Fibroblast of the conjunctiva (primary cell): Measurements from ENCODE around the gene ZDHHC20.

Experiments used
- DNase-seq: peaks from one replicate; pipeline ENCODE4 v3.0.0-alpha.2; 2010; ENCODE audit warnings: low read depth

ZDHHC20 gene, protein sequence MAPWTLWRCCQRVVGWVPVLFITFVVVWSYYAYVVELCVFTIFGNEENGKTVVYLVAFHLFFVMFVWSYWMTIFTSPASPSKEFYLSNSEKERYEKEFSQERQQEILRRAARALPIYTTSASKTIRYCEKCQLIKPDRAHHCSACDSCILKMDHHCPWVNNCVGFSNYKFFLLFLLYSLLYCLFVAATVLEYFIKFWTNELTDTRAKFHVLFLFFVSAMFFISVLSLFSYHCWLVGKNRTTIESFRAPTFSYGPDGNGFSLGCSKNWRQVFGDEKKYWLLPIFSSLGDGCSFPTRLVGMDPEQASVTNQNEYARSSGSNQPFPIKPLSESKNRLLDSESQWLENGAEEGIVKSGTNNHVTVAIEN

DNA sequence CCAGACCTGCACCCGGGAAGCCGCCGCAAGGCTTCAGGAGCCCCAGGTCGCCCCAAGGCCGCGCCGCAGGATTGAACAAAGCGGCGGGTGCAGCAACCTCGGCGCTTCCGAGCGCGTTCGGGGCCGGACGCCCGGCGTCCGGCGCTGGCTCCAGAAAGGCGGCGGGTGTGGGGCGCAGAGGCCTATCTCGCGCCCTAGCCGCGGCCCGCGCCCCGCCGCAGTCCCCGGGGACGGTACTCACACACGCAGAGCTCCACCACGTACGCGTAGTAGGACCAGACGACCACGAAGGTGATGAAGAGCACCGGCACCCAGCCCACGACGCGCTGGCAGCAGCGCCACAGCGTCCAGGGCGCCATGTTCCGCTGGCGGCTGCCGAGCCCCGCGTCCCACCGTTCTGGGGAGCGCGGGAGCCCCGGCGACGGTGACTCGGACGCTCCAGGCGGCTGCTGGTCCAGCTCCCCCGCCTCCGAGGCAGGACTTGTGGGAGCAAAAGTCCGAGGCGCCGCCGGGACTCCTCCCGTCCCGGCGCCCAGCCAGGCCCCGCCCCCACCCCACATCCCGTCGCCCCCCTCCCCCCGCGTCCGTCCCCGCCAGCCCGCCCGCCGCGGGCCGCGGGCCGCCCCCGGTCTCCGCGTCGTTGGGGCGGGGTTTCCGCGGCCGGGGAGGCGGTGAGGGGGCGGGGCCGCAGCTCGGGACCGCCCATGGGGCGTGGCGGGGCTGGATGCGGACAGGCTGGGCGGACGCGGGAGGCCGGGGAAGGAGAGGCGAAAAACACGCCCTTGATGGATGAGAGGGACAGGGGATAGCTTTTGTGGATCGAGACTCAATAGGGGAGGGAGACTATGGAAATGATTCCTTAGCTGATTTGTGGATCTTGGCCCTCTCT is at the start of gene ZDHHC20:
ZDHHC20 (minus strand) TSS at position 491 of the 889 bp plus-strand sequence; CDS start at position 359, 132 bp downstream.
- peak; percentile 74 for DNase-seq

DNA sequence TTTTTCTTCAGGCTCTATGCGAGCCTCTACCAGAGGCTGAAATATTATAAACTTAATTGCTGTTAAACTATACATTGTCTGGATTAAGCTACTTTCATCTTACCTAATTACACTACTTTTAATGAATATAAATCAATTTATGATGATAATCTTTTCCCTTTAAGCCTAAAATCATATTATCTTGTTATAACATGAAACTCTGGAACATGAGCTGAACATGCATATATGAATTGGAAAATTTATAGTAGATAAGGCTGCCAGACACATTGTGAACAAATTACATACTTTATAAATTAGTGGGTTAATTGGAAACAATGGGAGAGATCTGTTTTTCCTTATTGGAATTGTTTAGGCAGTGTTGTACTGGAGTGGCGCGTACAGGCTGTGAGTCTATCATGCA is 45.3 kb upstream of the ZDHHC20 start:
- DNase-seq, result no peak

DNA sequence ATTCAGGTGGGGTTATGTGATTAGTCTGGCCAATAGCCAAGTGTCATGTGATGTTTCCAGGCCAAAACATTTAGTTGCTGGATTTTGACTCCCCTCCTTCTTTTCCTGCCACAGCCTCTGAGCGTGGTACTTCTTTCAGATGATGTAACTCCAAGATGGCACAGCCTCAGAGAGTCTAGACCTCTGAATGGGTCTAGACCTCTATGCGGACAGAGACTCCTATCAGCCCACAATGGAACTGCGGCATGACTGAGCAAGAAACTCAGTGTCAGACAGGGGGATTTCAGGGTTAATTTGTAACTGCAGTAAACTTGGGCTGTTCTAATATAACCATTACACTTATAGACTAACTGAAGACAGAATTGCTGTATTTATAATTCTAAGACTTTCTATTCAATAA is 42.6 kb upstream of the ZDHHC20 start:
- DNase-seq, result no peak

DNA sequence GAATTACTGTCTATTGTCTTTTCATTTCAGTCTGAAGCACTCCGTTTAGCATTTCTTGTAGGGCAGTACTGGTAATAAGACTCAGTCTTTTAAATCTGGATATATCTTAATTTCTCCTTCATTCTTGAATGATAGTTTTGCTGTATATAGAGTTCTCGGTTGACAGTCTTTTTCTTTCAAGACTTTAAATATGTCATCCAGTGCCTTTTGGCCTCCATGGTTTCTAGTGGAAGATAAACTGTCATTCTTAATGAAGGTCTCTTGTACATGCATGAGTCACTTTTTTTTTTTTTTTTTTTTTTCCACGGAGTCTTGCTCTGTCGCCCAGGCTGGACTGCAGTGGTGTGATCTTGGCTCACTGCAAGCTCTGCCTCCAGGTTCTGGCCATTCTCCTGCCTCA is 27.2 kb upstream of the ZDHHC20 start:
- no peak for DNase-seq

DNA sequence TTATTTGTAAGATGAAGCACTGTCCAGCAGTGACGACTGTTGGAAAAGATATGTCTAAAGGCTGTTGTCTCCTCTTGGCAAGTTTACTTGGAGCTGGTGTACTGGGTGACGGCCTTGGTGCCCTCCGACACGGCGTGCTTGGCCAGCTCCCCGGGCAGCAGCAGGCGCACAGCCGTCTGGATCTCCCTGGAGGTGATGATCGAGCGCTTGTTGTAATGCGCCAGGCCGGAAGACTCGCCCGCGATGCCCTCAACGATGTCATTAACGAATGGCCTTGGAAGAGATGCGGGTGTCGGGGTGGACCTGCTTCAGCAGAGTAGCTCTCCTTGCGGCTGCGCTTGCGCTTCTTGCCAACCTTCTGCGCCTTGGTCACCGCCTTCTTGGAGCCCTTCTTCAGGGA is 24.6 kb upstream of the ZDHHC20 start:
- no peak for DNase-seq

DNA sequence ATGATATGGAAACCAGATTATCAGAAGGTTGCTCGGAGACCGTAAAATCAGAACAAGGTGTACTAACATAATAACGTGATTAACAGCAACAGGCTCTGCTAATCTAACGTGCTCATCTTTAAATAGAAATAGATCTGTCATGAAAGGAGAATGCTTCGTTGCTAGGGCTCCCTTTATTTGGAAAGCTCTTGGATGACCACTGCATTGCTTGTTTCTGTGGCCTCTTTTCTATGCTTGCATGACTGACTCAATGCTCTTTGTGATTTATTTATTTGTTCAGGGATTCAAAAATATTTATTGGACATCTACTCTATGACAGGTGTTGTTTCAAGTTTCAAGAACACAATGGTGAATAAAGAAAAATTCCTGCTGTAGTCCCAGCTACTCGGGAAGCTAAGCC is 22.3 kb upstream of the ZDHHC20 start:
- no peak for DNase-seq

DNA sequence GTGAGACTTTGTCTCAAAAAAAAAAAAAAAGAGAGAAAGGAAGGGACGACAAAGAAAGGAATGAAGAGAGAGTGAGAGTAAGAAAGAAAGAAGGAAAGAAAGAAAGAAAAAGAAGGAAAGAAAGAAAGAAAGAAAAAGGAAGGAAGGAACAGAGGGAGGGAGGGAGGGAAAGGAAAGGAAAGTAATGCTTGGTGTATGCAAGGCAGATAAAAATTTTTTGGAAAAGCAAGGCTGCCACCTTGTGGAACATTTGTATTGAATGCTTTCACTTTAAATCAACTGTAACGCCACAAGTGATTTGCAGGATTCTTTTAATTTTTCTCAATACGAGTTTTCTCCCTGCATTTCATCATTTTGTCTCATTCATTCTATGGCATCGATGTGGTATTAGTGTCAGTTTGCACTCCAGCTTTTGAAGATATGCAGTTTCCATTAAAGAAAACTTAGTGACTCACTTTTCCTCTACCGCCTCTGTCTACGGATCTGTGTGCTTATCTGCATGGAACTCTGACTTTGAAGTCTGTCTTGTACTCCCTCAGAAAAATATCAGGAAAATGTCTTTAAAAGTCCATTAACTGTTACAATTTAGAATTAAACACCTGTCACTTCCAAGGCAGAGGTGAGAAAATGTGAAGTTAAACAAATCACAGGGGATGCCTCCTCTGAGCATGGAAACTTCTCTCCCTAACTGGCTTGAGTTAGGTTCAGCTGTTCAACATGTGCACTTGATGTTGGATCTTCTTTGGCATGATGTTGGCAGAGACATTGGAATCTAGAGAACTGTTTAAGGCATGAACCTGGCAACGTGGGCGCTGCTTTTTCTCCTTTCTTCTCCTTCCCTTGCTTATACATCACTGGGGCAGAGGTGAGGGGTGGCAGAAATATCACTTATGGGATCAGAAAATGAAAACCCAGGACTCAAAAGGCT is 20.0 kb upstream of the ZDHHC20 start:
- peak; percentile 76 for DNase-seq

DNA sequence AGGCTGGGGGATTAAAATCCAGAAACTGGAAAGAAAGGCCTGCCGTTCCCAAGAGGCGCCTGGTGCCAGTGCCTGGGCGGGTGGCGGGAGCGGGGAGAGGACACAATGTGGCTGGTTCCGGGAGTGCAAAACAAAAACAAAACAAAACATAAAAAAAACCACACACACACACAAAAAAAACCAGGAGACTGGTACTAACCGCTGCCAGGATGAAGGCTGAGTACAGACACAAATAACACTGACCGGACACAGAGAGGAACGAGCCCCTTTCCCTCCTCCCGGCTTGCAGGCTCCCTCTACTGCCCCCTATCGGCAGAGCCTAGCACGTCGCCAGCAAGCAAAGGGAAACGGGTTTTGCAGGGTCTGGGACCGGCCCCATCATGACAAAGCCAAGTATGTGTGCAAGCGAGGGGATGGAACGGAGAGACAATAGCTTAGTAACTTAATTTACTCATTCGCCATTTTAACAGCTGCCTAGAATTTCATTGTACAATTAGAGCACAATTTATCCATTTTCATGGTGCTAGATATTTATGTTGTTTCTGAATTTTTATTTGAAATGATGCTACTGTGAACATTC is 17.9 kb upstream of the ZDHHC20 start:
- DNase-seq, result peak; percentile 76

DNA sequence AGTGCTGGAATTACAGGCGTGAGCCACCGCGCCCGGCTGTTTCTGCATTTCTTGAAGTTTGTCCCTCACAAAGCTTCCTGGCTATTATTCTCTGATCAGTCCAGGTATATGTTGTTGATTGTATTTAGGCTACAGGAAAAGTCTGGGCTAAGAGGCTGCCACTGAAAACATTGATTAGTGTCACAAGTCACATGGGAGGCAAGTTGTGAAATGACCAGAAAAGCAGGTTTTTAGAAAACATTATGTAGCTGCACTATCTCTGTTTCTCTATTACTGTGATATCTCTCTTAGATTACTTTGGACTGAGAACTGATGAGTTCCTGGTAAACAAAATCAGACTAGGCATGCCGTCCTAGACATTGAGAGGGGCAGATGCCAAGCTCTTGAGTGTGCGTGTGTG is 16.0 kb upstream of the ZDHHC20 start:
- DNase-seq, result no peak

DNA sequence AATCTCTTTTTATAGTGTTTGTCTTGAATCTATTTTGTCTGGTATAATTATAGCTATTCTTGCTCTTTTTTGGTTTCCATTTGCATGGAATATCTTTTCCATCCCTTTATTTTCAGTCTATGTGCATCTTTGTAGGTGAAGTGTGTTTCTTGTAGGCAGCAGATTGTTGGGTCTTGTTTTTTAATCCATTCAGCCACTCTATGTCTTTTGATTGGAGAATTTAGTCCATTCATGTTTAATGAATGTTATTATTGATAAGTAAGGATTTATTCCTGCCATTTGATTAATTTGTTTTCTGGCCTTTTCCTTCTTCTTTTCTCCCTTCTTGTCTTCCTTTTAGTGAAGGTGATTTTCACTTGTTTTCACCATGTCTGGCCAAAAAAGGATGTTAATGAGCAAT is 11.7 kb upstream of the ZDHHC20 start:
- DNase-seq, result no peak

DNA sequence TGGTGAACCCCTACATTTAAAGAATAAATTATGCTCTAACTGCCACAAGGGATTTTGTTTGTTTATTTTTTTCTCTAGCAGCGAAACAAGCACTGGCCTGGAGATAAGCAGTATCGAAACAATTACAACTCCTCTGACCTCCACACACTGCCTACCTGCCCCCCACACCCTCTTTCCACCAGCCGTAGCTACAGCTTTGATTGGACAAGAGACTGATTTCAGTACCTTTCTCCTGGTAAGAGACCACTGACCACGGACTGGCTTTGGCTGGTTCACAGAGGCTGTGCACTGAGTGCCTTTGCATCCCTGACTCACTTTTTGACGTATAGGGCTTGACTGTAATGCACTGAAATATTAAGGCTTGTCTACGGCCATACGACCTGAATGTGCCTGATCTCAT is 7.4 kb upstream of the ZDHHC20 start:
- DNase-seq, result no peak

DNA sequence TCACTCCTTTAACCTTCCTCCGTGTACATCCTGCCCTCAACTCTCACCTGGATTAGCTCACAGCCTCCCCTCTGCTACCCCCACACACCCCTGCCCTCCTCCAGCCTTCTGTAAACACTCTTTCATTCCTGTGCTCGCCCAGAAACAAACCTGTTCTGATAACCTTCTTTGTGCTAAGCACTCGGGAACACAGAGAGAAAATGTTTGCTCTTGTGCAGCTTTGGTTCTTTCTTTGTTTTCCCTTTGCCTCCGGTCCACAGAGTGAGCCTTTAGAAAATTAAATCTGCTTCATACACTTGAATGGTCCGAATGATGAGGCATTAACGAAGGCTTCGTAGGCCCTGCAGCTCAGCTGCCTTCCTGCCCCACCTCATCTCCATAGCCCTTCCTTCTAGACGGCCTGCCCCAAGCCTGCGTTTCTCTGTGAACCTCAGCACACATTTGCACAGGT is 6.6 kb upstream of the ZDHHC20 start:
- DNase-seq, result no peak

DNA sequence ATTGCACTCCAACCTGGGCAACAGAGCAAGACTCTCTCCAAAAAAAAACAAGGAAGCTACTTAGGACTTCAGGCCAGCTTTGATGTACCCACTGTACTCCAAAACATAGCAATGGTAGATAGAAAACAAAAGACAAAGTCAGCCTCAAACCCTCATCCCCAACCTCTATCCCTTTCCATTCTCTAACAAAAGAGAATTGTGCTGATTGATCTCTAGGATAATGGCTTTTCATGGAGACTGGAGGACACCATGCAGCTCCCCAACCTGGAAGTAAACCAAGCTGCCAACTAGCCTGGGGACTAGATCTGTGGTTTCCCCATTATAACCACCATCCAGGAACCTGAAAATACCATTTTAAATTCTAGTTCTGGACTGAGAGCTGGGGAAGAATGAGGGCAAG is 4.3 kb upstream of the ZDHHC20 start:
- DNase-seq, result no peak

DNA sequence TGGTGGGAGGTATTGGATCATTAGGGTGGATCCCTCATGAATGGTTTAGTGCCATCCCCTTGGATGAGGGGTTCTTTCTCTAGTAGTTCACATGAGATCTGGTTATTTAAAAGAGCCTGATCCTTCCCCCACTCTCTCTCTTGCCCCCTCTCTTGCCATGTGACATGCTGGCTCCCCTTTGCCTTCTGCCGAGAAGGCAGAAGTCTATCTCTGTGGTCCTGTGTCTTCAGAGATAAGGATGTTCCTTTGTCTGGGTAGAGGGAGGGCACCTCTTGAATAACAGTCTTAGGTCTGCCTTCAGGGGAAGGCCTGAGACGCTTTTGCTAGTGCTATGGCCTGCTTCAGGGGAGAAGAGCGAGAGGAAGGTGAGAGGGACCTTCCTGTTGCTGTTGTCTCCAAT is 2.0 kb upstream of the ZDHHC20 start:
- no peak for DNase-seq

DNA sequence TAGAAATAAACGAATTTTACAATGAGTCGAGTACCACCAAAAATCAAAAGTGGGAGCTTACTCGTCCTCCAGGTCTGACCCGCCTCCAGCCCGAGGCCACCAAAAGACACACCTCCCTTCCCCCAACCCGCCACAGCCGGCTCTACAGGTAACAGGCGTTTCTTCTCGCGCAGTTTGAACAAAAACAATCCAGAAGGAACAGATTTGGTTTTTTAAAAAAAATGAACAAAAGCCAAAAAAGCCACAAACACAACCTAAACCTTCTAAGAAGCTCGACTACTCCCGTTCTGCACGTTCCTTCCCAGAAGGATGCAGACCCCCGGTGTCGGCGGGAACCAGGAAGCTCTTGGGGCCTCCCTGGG is 671 bp downstream of the ZDHHC20 start:
- no peak for DNase-seq

DNA sequence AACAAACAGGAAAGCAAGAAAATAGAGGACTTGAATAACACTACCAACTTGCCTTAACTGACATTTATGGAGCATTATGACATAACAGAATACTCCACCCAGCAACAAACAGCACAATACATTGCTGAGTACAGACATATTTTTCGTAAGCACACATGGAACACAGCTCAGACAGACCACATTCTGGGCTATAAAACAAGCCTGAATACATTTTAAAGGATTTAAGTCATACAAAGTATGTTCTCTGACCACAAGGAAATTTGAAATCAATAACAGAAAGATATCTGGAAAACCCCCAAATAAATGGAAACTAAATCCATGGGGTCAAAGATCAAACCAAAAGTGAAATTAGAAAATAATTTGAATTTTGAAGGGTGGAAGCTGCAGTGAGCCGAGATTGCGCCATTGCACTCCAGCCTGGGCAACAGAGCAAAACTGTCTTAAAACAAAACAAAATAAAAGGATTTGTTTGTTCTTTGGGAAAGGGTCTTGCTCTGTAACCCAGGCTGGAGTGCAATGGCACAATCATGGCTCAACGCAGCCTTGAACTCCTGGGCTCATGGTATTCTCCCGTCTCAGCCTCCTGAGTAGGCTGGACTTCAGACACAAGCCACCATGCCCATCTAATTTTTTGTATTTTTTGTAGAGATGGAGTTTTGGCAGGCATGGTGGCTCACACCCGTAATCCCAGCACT is 5.6 kb downstream of the ZDHHC20 start:
- DNase-seq, result peak; percentile 44

DNA sequence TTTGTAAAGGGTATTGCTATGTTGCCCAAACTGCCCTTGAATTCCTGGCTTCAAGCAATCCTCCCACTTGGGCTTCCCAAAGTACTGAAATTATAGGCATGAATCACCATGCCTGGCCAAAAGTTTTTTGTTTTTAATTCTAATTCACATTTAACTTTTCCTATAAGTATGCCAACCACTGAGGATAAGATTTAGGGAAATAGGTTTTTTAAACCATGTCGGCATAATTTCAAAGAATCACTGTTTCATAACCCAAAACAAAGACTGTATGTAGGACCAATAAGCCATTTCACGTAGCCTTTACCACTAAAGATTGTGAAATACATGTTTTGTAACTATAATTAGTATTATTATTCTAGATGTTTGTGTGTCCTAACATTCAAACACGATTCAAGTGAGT is 8.2 kb downstream of the ZDHHC20 start:
- DNase-seq, result no peak

DNA sequence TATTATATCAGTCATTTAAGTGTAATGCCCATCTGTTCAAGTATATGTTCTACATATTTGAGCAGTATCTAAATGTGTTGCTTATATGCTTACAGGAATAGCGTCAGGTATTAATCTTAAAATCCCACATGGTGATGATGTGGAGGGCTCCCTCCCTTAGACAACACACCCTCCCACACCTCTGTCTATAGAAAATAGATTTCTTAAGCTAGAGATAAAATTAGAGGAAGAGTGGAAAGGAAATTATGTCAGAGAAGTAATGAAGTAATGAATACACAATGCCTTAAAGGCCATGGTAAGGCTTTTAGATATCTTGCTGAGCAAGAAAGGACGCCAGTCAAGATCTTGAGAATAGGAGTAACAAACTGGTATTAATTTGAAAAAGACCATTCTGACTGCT is 12.4 kb downstream of the ZDHHC20 start:
- DNase-seq, result no peak

DNA sequence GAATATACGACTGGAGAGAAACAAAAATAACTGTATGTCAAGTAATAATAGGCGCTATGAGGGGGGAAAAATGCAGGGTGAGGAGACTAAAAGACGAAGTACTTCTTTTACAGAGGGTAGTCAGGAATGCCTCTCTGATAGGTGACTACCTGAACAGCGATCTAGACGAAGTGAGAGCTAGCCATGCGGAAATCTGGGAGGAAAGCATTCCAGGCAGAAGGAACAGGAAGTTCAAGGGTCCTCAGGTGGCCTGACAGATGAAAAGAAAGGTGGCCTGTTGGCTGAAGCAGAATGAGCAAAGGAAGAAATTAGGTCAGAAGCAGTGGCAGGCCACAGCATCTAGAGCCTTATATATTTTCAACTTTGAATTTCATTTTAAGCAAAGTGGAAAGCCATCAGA is 13.3 kb downstream of the ZDHHC20 start:
- no peak for DNase-seq

DNA sequence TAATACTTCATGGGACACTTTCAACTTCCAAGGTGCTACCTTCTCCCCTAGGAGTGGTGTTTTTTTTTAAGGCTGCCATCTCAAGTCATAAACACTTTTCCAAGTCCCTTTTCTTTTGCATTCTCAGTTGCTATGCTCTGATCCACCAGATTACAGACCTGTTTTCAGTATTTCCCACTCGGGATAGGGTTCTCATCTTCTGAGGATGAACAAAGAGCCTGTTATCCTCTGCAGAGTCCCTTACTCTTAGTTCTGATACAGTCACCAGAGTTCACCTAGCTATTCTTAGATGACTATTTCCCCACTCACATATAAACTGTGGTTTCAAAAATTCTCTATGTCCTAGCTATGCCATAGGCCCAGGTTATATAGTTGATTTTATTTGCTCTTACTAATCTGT is 15.9 kb downstream of the ZDHHC20 start:
- no peak for DNase-seq

DNA sequence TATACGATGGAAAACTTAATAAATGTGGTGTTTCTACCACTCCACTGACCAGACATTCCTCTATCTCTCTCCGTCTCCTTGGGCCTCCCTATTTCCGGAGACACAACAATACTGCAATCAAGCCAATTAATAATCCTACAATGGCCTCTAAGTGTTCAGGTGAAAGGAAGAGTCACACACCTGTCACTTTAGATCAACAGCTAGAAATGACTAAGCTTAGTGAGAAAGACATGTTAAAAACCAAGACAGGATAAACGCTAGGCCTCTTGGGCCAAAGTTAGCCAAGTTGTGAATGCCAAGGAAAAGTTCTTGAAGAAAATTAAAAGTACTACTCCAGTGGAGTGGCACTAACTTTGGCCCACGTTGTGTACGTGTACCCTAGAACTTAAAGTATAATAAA is 22.5 kb downstream of the ZDHHC20 start:
- no peak for DNase-seq
